HG03139 (cell line): ENCODE measurements around the gene HERC2.
"Not testable (repeated sequence)": the region's sequence is repeated elsewhere in the genome, so short reads cannot be mapped to it uniquely, and the experiment has no call there.

ENCODE experiments used
- ATAC-seq: cut with Tn5 transposase; IDR thresholded peaks from one replicate; pipeline ENCODE4 v1.9.1; 2021; ENCODE audit not compliant: unreplicated experiment

Gene HERC2

GRCh38 chr15:28182731-28183130 is 139.2 kb downstream of the HERC2 start:
- no peak for ATAC-seq

GRCh38 chr15:28182216-28182615 is 139.8 kb downstream of the HERC2 start:
- no peak for ATAC-seq

GRCh38 chr15:28181366-28181765 is 140.6 kb downstream of the HERC2 start:
- no peak for ATAC-seq

- ATAC-seq = no peak
These were observed 142.7 kb downstream of the HERC2 start for GRCh38 chr15:28179270-28179669.

GRCh38 chr15:28178727-28179126 is 143.3 kb downstream of the HERC2 start:
- ATAC-seq = no peak

GRCh38 chr15:28178290-28178689 is 143.7 kb downstream of the HERC2 start:
- no peak for ATAC-seq

GRCh38 chr15:28169366-28169765 is 152.6 kb downstream of the HERC2 start:
- ATAC-seq = no peak

- ATAC-seq = not testable (repeated sequence)
These were observed 153.4 kb downstream of the HERC2 start for GRCh38 chr15:28168405-28169121.

- ATAC-seq = no peak
These were observed 154.9 kb downstream of the HERC2 start for GRCh38 chr15:28167042-28167441.

GRCh38 chr15:28165791-28166190 is 156.2 kb downstream of the HERC2 start:
- no peak for ATAC-seq

- ATAC-seq = no peak
These were observed 157.1 kb downstream of the HERC2 start for GRCh38 chr15:28164876-28165275.

GRCh38 chr15:28154283-28154682 is 167.7 kb downstream of the HERC2 start:
- no peak for ATAC-seq

- ATAC-seq = no peak
These were observed 168.4 kb downstream of the HERC2 start for GRCh38 chr15:28153492-28154119.

GRCh38 chr15:28152538-28152923 is 169.4 kb downstream of the HERC2 start:
- not testable (repeated sequence) for ATAC-seq

- ATAC-seq = not testable (repeated sequence)
These were observed 170.0 kb downstream of the HERC2 start for GRCh38 chr15:28151864-28152537.

GRCh38 chr15:28147801-28148200 is 174.2 kb downstream of the HERC2 start:
- ATAC-seq = no peak

GRCh38 chr15:28145419-28145818 is 176.6 kb downstream of the HERC2 start:
- ATAC-seq = not testable (repeated sequence)

- no peak for ATAC-seq
These were observed 181.9 kb downstream of the HERC2 start for GRCh38 chr15:28140062-28140461.

GRCh38 chr15:28137408-28138039 is 184.5 kb downstream of the HERC2 start:
- ATAC-seq = not testable (repeated sequence)

- peak; percentile 99 for ATAC-seq
These were observed 185.6 kb downstream of the HERC2 start for GRCh38 chr15:28136236-28136904.

- ATAC-seq = no peak
These were observed 188.7 kb downstream of the HERC2 start for GRCh38 chr15:28133281-28133680.
